HG02943 (cell line): ENCODE data around the gene B3GNT9.

ENCODE experiments used
- ATAC-seq: cut with Tn5 transposase; IDR thresholded peaks from one replicate; pipeline ENCODE4 v1.9.1; 2021; ENCODE audit warnings: mild to moderate bottlenecking, low read depth, moderate library complexity; ENCODE audit not compliant: unreplicated experiment

The B3GNT9 gene

GRCh38 chr16:67186550-67186950 is 35.8 kb upstream of the B3GNT9 start:
- no peak for ATAC-seq

- no peak for ATAC-seq
These were observed 34.9 kb upstream of the B3GNT9 start for GRCh38 chr16:67185651-67186134.

- ATAC-seq, result no peak
These were observed 34.3 kb upstream of the B3GNT9 start for GRCh38 chr16:67184995-67185650.

GRCh38 chr16:67184453-67184994 is 33.7 kb upstream of the B3GNT9 start:
- no peak for ATAC-seq

- peak; percentile 94 for ATAC-seq
These were observed 33.0 kb upstream of the B3GNT9 start, which contains the start of gene MATCAP1 for GRCh38 chr16:67183627-67184452. MATCAP1 (minus strand) TSS chr16:67183963; CDS start chr16:67180610, 3,353 bp downstream.

GRCh38 chr16:67183284-67183626 is 32.5 kb upstream of the B3GNT9 start:
- ATAC-seq, result no peak

GRCh38 chr16:67182288-67182687 is 31.5 kb upstream of the B3GNT9 start:
- no peak for ATAC-seq

- no peak for ATAC-seq
These were observed 30.5 kb upstream of the B3GNT9 start for GRCh38 chr16:67181346-67181745.

GRCh38 chr16:67180166-67180565 is 29.4 kb upstream of the B3GNT9 start:
- ATAC-seq, result no peak

- no peak for ATAC-seq
These were observed 28.8 kb upstream of the B3GNT9 start for GRCh38 chr16:67179421-67180080.

GRCh38 chr16:67177743-67178699 is 27.2 kb upstream of the B3GNT9 start:
- ATAC-seq, result no peak

- no peak for ATAC-seq
These were observed 25.9 kb upstream of the B3GNT9 start for GRCh38 chr16:67176662-67177061.

GRCh38 chr16:67174706-67175231 is 24.0 kb upstream of the B3GNT9 start:
- ATAC-seq, result no peak

GRCh38 chr16:67173808-67174705 is 23.3 kb upstream of the B3GNT9 start:
- no peak for ATAC-seq

- ATAC-seq, result no peak
These were observed 22.5 kb upstream of the B3GNT9 start for GRCh38 chr16:67173323-67173722.

- no peak for ATAC-seq
These were observed 20.3 kb upstream of the B3GNT9 start for GRCh38 chr16:67170949-67171649.

GRCh38 chr16:67170168-67170948 is 19.6 kb upstream of the B3GNT9 start, which contains the start of gene NOL3:
NOL3 (plus strand) TSS chr16:67170538.
- ATAC-seq, result no peak
